Measurements from ENCODE around the gene TRAPPC3.

The TRAPPC3 gene

GRCh38 chr1:36176106-36176949 lies 27.0 kb upstream of the TRAPPC3 start:
- Histone ChIP-seq H3K4me1 (ENCODE audit: control insufficient read depth, insufficient read depth, low read length) (peaks cover 13% of the 10 kb centered on the region), H3K4me3 (ENCODE audit: low read depth, low read length) (peak overlapping the region; percentile 19; the same call in 1 of the 2 replicates), H3K36me3 (ENCODE audit: control insufficient read depth, insufficient read depth, low read length) (peaks cover 53% of the 10 kb centered on the region), H3K27ac (ENCODE audit: low read depth, low read length) (no peak overlapping the region), H3K9ac (ENCODE audit: low read depth, low read length) (no peak overlapping the region), H3K9me3 (ENCODE audit: control insufficient read depth, insufficient read depth, low read length) (no peaks in the 10 kb centered on the region), H3K27me3 (ENCODE audit: control insufficient read depth, insufficient read depth, low read length) (no peaks in the 10 kb centered on the region)

- no peaks in the 10 kb centered on the region for H3K9me3 ChIP-seq (ENCODE audit: control insufficient read depth, insufficient read depth, low read length)
- H3K36me3 ChIP-seq (ENCODE audit: control insufficient read depth, insufficient read depth, low read length): peaks cover 48% of the 10 kb centered on the region
- H3K4me1 ChIP-seq (ENCODE audit: control insufficient read depth, insufficient read depth, low read length): peaks cover 13% of the 10 kb centered on the region
- H3K27me3 ChIP-seq (ENCODE audit: control insufficient read depth, insufficient read depth, low read length): no peaks in the 10 kb centered on the region
- peak overlapping the region; percentile 19; the same call in 1 of the 2 replicates for H3K4me3 ChIP-seq (ENCODE audit: low read depth, low read length)
- peak overlapping the region; percentile 14 for H3K27ac ChIP-seq (ENCODE audit: low read depth, low read length)
- no peak overlapping the region for H3K9ac ChIP-seq (ENCODE audit: low read depth, low read length)
These were observed 26.1 kb upstream of the TRAPPC3 start for GRCh38 chr1:36175137-36176095.

GRCh38 chr1:36174713-36175112 lies 25.4 kb upstream of the TRAPPC3 start:
- H3K4me1 ChIP-seq (ENCODE audit: control insufficient read depth, insufficient read depth, low read length): peaks cover 13% of the 10 kb centered on the region
- no peak overlapping the region for H3K4me3 ChIP-seq (ENCODE audit: low read depth, low read length)
- H3K9me3 ChIP-seq (ENCODE audit: control insufficient read depth, insufficient read depth, low read length): no peaks in the 10 kb centered on the region
- H3K9ac ChIP-seq (ENCODE audit: low read depth, low read length): no peak overlapping the region
- no peak overlapping the region for H3K27ac ChIP-seq (ENCODE audit: low read depth, low read length)
- peaks cover 41% of the 10 kb centered on the region for H3K36me3 ChIP-seq (ENCODE audit: control insufficient read depth, insufficient read depth, low read length)
- no peaks in the 10 kb centered on the region for H3K27me3 ChIP-seq (ENCODE audit: control insufficient read depth, insufficient read depth, low read length)

- no peak overlapping the region for H3K9ac ChIP-seq (ENCODE audit: low read depth, low read length)
- peaks cover 13% of the 10 kb centered on the region for H3K4me1 ChIP-seq (ENCODE audit: control insufficient read depth, insufficient read depth, low read length)
These were observed 23.7 kb upstream of the TRAPPC3 start for GRCh38 chr1:36172983-36173382.

GRCh38 chr1:36172017-36172747 lies 22.9 kb upstream of the TRAPPC3 start:
- H3K9ac ChIP-seq (ENCODE audit: low read depth, low read length): no peak overlapping the region

More at GRCh38 chr1:36172983-36173382, 23.7 kb upstream of the TRAPPC3 start:
- Histone ChIP-seq H3K27ac (ENCODE audit: low read depth, low read length) (peak overlapping the region; percentile 59), H3K36me3 (ENCODE audit: control insufficient read depth, insufficient read depth, low read length) (peaks cover 37% of the 10 kb centered on the region), H3K4me3 (ENCODE audit: low read depth, low read length) (no peak overlapping the region), H3K27me3 (ENCODE audit: control insufficient read depth, insufficient read depth, low read length) (no peaks in the 10 kb centered on the region), H3K9me3 (ENCODE audit: control insufficient read depth, insufficient read depth, low read length) (no peaks in the 10 kb centered on the region)

GRCh38 chr1:36170643-36171412 lies 21.5 kb upstream of the TRAPPC3 start:
- Histone ChIP-seq H3K36me3 (ENCODE audit: control insufficient read depth, insufficient read depth, low read length) (peaks cover 37% of the 10 kb centered on the region), H3K9me3 (ENCODE audit: control insufficient read depth, insufficient read depth, low read length) (no peaks in the 10 kb centered on the region), H3K4me1 (ENCODE audit: control insufficient read depth, insufficient read depth, low read length) (peaks cover 4% of the 10 kb centered on the region; the same call in 1 of the 2 replicates), H3K9ac (ENCODE audit: low read depth, low read length) (no peak overlapping the region), H3K27ac (ENCODE audit: low read depth, low read length) (no peak overlapping the region), H3K27me3 (ENCODE audit: control insufficient read depth, insufficient read depth, low read length) (no peaks in the 10 kb centered on the region), H3K4me3 (ENCODE audit: low read depth, low read length) (no peak overlapping the region)

More at GRCh38 chr1:36172017-36172747, 22.9 kb upstream of the TRAPPC3 start:
- Histone ChIP-seq H3K27me3 (ENCODE audit: control insufficient read depth, insufficient read depth, low read length) (no peaks in the 10 kb centered on the region), H3K4me3 (ENCODE audit: low read depth, low read length) (no peak overlapping the region), H3K9me3 (ENCODE audit: control insufficient read depth, insufficient read depth, low read length) (no peaks in the 10 kb centered on the region), H3K4me1 (ENCODE audit: control insufficient read depth, insufficient read depth, low read length) (peaks cover 10% of the 10 kb centered on the region; the same call in 1 of the 2 replicates), H3K27ac (ENCODE audit: low read depth, low read length) (peak overlapping the region; percentile 59), H3K36me3 (ENCODE audit: control insufficient read depth, insufficient read depth, low read length) (peaks cover 40% of the 10 kb centered on the region)

- H3K9me3 ChIP-seq (ENCODE audit: control insufficient read depth, insufficient read depth, low read length): no peaks in the 10 kb centered on the region
- H3K27ac ChIP-seq (ENCODE audit: low read depth, low read length): no peak overlapping the region
- H3K4me3 ChIP-seq (ENCODE audit: low read depth, low read length): no peak overlapping the region
- no peaks in the 10 kb centered on the region for H3K27me3 ChIP-seq (ENCODE audit: control insufficient read depth, insufficient read depth, low read length)
- no peaks in the 10 kb centered on the region for H3K4me1 ChIP-seq (ENCODE audit: control insufficient read depth, insufficient read depth, low read length)
- peaks cover 28% of the 10 kb centered on the region for H3K36me3 ChIP-seq (ENCODE audit: control insufficient read depth, insufficient read depth, low read length)
- no peak overlapping the region for H3K9ac ChIP-seq (ENCODE audit: low read depth, low read length)
These were observed 19.2 kb upstream of the TRAPPC3 start for GRCh38 chr1:36168514-36168913.

DNA sequence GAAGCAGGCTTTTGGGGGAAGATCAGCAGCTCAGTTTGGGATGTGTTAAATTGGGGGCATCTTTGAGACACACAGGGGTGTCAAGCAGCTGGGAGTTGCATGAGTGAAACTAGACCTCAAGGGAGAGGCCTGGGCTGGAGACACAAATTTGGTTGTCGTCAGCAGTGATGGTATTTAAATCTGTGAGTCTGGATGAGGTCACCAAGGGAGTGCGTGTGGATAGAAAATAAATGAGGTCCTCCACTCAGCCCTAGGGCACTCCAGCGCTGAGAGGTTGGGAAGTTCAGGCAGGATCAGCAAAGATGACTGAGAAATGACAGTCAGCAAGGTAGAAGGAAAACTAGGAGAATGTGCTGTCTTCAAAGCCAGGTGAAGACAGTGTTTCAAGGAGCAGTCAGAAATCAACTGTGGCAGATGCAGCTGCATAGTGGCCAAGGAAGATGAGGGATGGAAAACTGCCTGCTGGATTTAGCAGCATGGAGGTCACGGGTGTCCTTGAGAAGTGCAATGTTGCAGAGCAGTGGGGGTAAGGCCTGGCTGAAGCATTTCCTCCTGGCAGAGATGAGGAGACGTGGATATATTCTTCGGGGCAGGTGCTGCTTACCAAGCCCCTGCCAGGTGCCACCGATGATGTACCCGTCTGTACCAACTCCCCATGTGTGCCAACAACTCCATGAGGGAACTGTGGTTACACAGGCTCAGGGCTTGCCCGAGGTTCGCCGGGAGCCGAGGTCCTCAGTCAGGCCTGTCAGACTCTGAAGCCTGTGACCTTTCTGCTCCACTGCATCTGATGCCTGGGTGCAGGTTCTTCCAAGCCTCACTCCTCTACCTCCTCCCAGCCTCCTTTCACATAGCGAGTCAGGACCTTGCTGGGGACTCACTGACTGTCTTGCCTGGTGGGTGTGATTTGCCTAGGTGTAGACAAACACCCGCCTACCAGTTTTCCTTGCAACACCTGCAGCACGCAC lies 17.9 kb upstream of the TRAPPC3 start:
- H3K27me3 ChIP-seq (ENCODE audit: control insufficient read depth, insufficient read depth, low read length): no peaks in the 10 kb centered on the region
- H3K27ac ChIP-seq (ENCODE audit: low read depth, low read length): no peak overlapping the region
- no peaks in the 10 kb centered on the region for H3K4me1 ChIP-seq (ENCODE audit: control insufficient read depth, insufficient read depth, low read length)
- peaks cover 15% of the 10 kb centered on the region for H3K36me3 ChIP-seq (ENCODE audit: control insufficient read depth, insufficient read depth, low read length)
- H3K9me3 ChIP-seq (ENCODE audit: control insufficient read depth, insufficient read depth, low read length): no peaks in the 10 kb centered on the region
- H3K9ac ChIP-seq (ENCODE audit: low read depth, low read length): no peak overlapping the region
- no peak overlapping the region for H3K4me3 ChIP-seq (ENCODE audit: low read depth, low read length)

- no peak overlapping the region for H3K27ac ChIP-seq (ENCODE audit: low read depth, low read length)
- no peak overlapping the region for H3K9ac ChIP-seq (ENCODE audit: low read depth, low read length)
- peaks cover 8% of the 10 kb centered on the region; the same call in 1 of the 2 replicates for H3K36me3 ChIP-seq (ENCODE audit: control insufficient read depth, insufficient read depth, low read length)
- H3K4me3 ChIP-seq (ENCODE audit: low read depth, low read length): no peak overlapping the region
- H3K4me1 ChIP-seq (ENCODE audit: control insufficient read depth, insufficient read depth, low read length): peaks cover 8% of the 10 kb centered on the region
- no peaks in the 10 kb centered on the region for H3K27me3 ChIP-seq (ENCODE audit: control insufficient read depth, insufficient read depth, low read length)
- no peaks in the 10 kb centered on the region for H3K9me3 ChIP-seq (ENCODE audit: control insufficient read depth, insufficient read depth, low read length)
These were observed 16.9 kb upstream of the TRAPPC3 start for GRCh38 chr1:36166136-36166535.
